Peyer's patch (tissue), 4 donors: ENCODE data around the gene SHB. TPM values are rescaled to one million over a fixed set of nuclear protein-coding genes. Genes with fewer than 3 reads are reported as not detected.

ENCODE experiments used
- DNase-seq, 3 donors: peaks; one replicate each; pipeline ENCODE4 v3.0.0-alpha.2; 2017 to 2019
- H3K27ac ChIP-seq, 4 donors: fragments of 200-600 bp; sonication (generic); one replicate each; pipeline ENCODE4 v1.5.1; 2016 to 2019
- H3K27me3 ChIP-seq, 2 donors: fragments of 200-600 bp; sonication (generic); one replicate each; pipeline ENCODE4 v1.5.1; 2019
- H3K36me3 ChIP-seq, 3 donors: fragments of 200-600 bp; sonication (generic); one replicate each; pipeline ENCODE4 v1.5.1; 2016 to 2019
- H3K4me1 ChIP-seq, 4 donors: fragments of 200-600 bp; sonication (generic); one replicate each; pipeline ENCODE4 v1.5.1; 2016 to 2019
- H3K4me3 ChIP-seq, 4 donors: fragments of 200-600 bp; sonication (generic); 1 replicate in 3 of 4; 2 replicates in 1 of 4; pipeline ENCODE4 v1.5.1; 2016 to 2019; ENCODE audit warnings: mild to moderate bottlenecking in 1 of 4
- H3K9me3 ChIP-seq, 4 donors: fragments of 200-600 bp; sonication (generic); one replicate each; pipeline ENCODE4 v1.5.1; 2016 to 2019; ENCODE audit warnings: mild to moderate bottlenecking in 1 of 4
- POLR2A ChIP-seq, 2 donors: fragments of 450-650 bp; IDR thresholded peaks; one replicate each; pipeline ENCODE4 v1.5.1; 2017; ENCODE audit warnings: antibody characterized with exemption in 2 of 2, mild to moderate bottlenecking in 2 of 2, moderate library complexity in 2 of 2
- total RNA-seq, 4 donors: library from RNA; depleted of rRNA; stranded (reverse); fragments of >200 nt; gene quantifications; one replicate each; pipeline ENCODE4 v1.1.0, GENCODE V29; 2016
- TF ChIP-seq, protein P1 (sequence below), 6 experiments: fragments of 450-650 bp in 4 of 6; fragments of 200-600 bp in 2 of 6; sonication (generic) in 1 of 6; IDR thresholded peaks; one replicate each; pipeline ENCODE4 v1.5.1; 2017 to 2019; ENCODE audit warnings: antibody characterized with exemption in 6 of 6, mild to moderate bottlenecking in 3 of 6, moderate library complexity in 1 of 6

SHB gene
- total RNA-seq, 4 donors from 2014 or later: 14.5 to 31.1 (median 25.6) TPM

DNA sequence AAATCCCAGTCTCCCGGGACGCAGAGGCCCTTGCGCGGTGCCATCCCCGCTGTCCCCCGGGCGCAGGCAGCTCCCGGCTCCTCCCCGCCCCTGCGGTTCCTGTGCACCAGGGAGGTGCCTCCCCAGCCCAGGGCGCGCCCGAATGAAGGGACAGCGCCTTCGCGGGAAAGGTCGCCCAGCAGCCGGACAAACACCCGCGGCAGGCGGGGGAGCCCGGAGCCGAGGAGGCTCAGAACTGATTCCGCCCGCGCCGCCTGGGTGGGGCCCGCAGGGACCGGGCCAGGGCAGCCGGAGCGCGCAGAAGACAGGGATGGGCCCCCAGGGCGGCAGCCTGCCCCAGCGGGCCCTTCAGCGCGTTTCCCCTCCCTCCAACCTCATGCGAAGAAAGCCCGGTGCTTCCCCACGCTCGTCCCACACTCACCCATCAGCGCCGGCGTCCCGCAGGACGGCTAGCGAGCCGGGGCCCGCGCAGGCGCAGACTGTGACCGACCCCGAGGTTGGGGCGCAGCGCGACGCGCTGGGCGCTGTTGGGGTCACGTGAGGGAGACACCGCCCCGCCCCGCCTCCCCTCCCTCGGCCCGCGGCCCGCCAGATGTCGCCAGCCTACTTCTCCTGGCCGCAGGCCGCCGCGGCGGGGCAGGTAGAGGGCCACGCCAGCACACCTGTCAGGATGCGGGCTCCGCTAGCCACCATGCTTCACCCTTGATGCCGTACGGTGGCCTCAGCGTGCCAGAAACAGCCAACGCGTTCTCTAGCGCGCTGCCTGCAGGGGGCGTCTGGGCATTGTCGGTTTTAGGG, 165.2 kb downstream of the SHB start, which contains the start of gene SLC25A51:
TSS of gene SLC25A51 (minus strand) at position 481 of the 798 bp plus-strand sequence. CDS start 15,577 bp downstream, outside the sequence.
- H3K27me3 ChIP-seq: no peaks in the 10 kb centered on the region
- H3K4me3 ChIP-seq: peak within 1 kb of the TSS; percentile 61 to 99 (median 79)
- H3K27ac ChIP-seq: peak within 1 kb of the TSS; percentile 80 to 93 (median 92)
- TF ChIP-seq POLR2A (IDR thresholded peaks at IDR 0.05): peak; percentile 71 to 78
- TF ChIP-seq, protein P1, sequence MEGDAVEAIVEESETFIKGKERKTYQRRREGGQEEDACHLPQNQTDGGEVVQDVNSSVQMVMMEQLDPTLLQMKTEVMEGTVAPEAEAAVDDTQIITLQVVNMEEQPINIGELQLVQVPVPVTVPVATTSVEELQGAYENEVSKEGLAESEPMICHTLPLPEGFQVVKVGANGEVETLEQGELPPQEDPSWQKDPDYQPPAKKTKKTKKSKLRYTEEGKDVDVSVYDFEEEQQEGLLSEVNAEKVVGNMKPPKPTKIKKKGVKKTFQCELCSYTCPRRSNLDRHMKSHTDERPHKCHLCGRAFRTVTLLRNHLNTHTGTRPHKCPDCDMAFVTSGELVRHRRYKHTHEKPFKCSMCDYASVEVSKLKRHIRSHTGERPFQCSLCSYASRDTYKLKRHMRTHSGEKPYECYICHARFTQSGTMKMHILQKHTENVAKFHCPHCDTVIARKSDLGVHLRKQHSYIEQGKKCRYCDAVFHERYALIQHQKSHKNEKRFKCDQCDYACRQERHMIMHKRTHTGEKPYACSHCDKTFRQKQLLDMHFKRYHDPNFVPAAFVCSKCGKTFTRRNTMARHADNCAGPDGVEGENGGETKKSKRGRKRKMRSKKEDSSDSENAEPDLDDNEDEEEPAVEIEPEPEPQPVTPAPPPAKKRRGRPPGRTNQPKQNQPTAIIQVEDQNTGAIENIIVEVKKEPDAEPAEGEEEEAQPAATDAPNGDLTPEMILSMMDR (IDR thresholded peaks at IDR 0.05): peak; percentile 83 to 97 (median 96)
- peaks cover 0 to 22% (median 6%) of the 10 kb centered on the region in 4 donors for H3K4me1 ChIP-seq
- H3K9me3 ChIP-seq: no peaks in the 10 kb centered on the region
- peak; percentile 93 to 97 (median 97) for DNase-seq
- H3K36me3 ChIP-seq: peaks cover 0 to 8% (median 0%) of the 10 kb centered on the region in 3 donors

DNA sequence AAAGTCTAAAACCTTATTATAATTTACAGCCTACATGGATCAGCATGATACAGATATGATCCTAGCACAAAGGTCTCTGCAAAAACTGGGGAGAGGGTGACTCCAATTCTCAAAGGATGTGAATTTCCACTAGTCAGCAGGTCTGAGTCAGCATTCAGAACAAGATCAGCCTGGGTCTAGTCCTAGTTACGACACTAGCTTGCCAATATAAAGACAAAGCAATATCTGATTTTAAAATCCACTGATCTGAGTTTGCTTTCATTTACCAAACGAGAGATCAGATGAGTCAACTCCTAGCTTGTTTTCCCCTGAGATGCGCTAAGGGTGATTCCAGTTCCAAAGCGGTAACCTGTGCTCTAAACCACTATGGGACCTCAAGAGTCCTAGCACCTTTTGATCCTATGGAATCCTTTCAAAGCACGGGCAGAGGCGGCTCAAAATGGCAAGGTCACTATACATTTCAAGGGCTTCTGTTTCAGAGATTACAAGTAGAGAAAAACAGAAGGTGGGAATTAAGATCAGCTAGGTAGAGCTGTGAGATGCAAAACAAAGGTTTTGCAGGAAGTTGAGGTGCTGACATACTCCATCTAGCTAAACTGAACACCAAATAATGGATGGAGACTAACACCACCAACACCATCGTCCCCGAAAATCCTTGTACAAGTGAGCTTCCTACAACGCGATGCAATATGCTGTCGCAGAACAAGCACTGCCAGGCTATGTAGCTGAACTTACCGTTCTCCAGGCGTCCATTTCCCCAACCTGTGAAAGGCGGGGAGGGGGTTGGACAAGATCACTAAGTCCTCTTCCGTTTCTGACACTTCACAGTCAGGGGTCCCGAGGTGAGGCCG, 166.0 kb downstream of the SHB start:
- TF ChIP-seq, protein P1 (IDR thresholded peaks at IDR 0.05): no peak
- peak; percentile 33 to 55 for TF ChIP-seq POLR2A (IDR thresholded peaks at IDR 0.05)
- Histone ChIP-seq H3K27me3 (no peaks in the 10 kb centered on the region), H3K4me3 (peak overlapping the region; percentile 61 to 99 (median 79)), H3K9me3 (no peaks in the 10 kb centered on the region), H3K36me3 (peaks cover 0 to 16% (median 0%) of the 10 kb centered on the region in 3 donors), H3K4me1 (peaks cover 0 to 22% (median 6%) of the 10 kb centered on the region in 4 donors), H3K27ac (peak overlapping the region; percentile 80 to 93 (median 92))
- peak in 1 of 3 donors; percentile 19 for DNase-seq

DNA sequence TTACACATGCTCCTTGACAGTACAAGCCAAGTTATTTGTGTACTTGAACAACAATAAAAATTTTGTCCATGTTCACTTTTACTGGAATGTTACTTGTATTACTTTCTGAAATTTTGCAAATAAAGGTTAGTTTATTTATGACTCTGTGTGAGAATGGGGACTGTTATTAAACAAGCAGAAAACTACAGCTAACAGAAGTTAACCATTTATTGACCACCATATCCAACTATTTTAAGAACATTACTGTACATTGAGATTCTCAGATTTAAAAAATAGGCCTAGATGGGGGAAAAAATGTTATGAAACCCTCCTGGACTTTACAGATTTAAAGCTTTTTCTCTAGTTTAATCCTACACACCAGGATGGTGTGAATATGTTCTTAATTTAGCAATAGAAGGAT, 166.9 kb downstream of the SHB start:
- TF ChIP-seq, protein P1 (IDR thresholded peaks at IDR 0.05): no peak
- TF ChIP-seq POLR2A (IDR thresholded peaks at IDR 0.05): no peak
- Histone ChIP-seq H3K27me3 (no peaks in the 10 kb centered on the region), H3K4me3 (peak overlapping the region in 2 of 4 donors; percentile 78 to 80), H3K36me3 (peaks cover 0 to 25% (median 0%) of the 10 kb centered on the region in 3 donors), H3K27ac (peak overlapping the region in 1 of 4 donors; percentile 93), H3K4me1 (peaks cover 0 to 22% (median 6%) of the 10 kb centered on the region in 4 donors), H3K9me3 (no peaks in the 10 kb centered on the region)
- no peak for DNase-seq

DNA sequence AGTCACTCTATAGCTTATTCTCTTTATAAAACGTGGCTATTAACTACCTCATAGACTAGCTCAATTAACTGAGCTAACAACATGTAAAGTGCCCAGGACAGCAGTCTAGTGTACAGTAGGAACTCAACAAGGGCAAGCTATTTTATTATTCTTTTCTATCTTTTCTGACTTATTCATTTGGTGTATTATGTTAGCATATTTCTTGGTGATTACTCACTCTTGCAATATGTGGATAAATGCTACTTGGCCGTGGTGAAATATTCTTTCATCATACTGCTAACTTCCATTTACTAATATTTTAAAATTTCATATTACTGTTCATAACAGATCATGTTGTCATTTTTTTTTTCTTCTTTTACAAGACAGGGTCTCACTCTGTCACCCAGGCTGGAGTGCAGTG, 170.0 kb downstream of the SHB start:
- no peak for TF ChIP-seq POLR2A (IDR thresholded peaks at IDR 0.05)
- TF ChIP-seq, protein P1 (IDR thresholded peaks at IDR 0.05): no peak
- Histone ChIP-seq H3K27me3 (no peaks in the 10 kb centered on the region), H3K9me3 (no peaks in the 10 kb centered on the region), H3K4me3 (no peak overlapping the region), H3K4me1 (peaks cover 0 to 13% (median 3%) of the 10 kb centered on the region in 4 donors), H3K36me3 (peaks cover 0 to 54% (median 0%) of the 10 kb centered on the region in 3 donors), H3K27ac (no peak overlapping the region)
- no peak for DNase-seq

DNA sequence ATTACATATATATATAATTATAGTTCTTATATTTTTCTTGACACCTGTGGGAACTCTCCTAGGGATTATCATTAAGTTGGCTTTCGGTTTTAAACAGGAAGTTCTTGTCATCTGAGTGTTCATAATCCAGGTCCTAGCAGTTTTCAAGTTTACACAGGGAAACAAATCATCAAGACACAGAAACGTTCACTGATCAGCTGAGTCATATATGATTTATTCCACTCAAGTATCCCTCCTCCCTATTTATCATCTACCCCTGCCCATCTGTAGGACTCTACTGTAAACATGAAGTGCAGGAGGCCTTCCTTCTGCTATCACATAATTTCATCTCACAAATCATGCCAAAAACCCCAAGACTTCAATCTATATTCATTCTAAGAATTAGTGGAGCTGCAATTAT, 171.4 kb downstream of the SHB start:
- Histone ChIP-seq H3K4me1 (peaks cover 0 to 8% (median under 1%) of the 10 kb centered on the region in 4 donors), H3K36me3 (peaks cover 0 to 63% (median 3%) of the 10 kb centered on the region in 3 donors), H3K27ac (no peak overlapping the region), H3K4me3 (no peak overlapping the region), H3K9me3 (no peaks in the 10 kb centered on the region), H3K27me3 (no peaks in the 10 kb centered on the region)
- TF ChIP-seq, protein P1 (IDR thresholded peaks at IDR 0.05): no peak
- no peak for TF ChIP-seq POLR2A (IDR thresholded peaks at IDR 0.05)
- DNase-seq: no peak
